DND-41 (cell line): ENCODE data around the gene SIRPA.

Experiments
- EZH2 ChIP-seq: IDR thresholded peaks from 3 replicates; pipeline ENCODE4 v1.6.1; 2012; ENCODE audit warnings: borderline replicate concordance, low read depth, mild to moderate bottlenecking, moderate library complexity, low read length, inconsistent platforms; ENCODE audit not compliant: severe bottlenecking
- TF ChIP-seq, protein P1 (sequence below): IDR thresholded peaks from 2 replicates; pipeline ENCODE4 v1.5.1; 2012; ENCODE audit warnings: borderline replicate concordance, low read length, moderate library complexity, mild to moderate bottlenecking; ENCODE audit not compliant: poor library complexity, severe bottlenecking; ENCODE audit errors: extremely low read depth

DNA sequence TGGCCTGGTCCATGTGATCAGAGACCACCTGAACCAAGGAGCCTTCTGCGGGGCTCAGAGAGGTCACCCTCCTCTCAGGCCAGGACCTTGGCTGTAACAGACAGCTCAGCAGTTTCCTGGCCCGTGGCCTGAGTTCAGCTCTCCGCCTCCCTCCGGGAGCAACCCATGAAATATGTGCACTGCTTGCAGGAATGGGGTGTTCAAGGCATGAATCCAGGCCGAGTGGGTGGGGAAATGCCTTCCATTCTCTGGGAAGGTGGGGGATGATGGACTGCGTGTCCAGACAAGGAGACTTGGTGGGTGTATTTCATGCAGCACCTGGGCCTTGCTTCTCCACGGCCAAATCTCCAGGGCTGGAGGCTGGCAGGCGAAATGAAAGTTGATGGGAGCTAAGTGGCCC, 46.0 kb downstream of the SIRPA start:
- TF ChIP-seq, protein P1, sequence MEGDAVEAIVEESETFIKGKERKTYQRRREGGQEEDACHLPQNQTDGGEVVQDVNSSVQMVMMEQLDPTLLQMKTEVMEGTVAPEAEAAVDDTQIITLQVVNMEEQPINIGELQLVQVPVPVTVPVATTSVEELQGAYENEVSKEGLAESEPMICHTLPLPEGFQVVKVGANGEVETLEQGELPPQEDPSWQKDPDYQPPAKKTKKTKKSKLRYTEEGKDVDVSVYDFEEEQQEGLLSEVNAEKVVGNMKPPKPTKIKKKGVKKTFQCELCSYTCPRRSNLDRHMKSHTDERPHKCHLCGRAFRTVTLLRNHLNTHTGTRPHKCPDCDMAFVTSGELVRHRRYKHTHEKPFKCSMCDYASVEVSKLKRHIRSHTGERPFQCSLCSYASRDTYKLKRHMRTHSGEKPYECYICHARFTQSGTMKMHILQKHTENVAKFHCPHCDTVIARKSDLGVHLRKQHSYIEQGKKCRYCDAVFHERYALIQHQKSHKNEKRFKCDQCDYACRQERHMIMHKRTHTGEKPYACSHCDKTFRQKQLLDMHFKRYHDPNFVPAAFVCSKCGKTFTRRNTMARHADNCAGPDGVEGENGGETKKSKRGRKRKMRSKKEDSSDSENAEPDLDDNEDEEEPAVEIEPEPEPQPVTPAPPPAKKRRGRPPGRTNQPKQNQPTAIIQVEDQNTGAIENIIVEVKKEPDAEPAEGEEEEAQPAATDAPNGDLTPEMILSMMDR: no peak
- no peak for TF ChIP-seq EZH2
